Effector memory CD4-positive, alpha-beta T cell (primary cell): Measurements from ENCODE around the gene ATP10A.

Experiments
- DNase-seq, 3 donors: peaks; one replicate each; pipeline ENCODE4 v3.0.0-alpha.2; 2020
- H3K27ac ChIP-seq: 2 replicates; pipeline ENCODE4 v1.7.0; 2013; ENCODE audit warnings: mild to moderate bottlenecking, low read length, moderate library complexity; ENCODE audit not compliant: insufficient read depth, poor library complexity, severe bottlenecking
- H3K27me3 ChIP-seq: replicated peaks from 2 replicates; pipeline ENCODE4 v1.7.0; 2013; ENCODE audit warnings: mild to moderate bottlenecking, low read length; ENCODE audit not compliant: insufficient read depth, control insufficient read depth, poor library complexity, severe bottlenecking
- H3K36me3 ChIP-seq: 2 replicates; pipeline ENCODE4 v1.7.0; 2013; ENCODE audit warnings: mild to moderate bottlenecking, low read length, moderate library complexity; ENCODE audit not compliant: control insufficient read depth, insufficient read depth
- H3K4me1 ChIP-seq: 2 replicates; pipeline ENCODE4 v1.7.0; 2013; ENCODE audit warnings: low read length, mild to moderate bottlenecking; ENCODE audit not compliant: control insufficient read depth, insufficient read depth, poor library complexity, severe bottlenecking
- H3K4me3 ChIP-seq: 2 replicates; pipeline ENCODE4 v1.7.0; 2013; ENCODE audit warnings: low read length, low read depth, mild to moderate bottlenecking; ENCODE audit not compliant: insufficient read depth, poor library complexity, severe bottlenecking
- H3K9me3 ChIP-seq: 2 replicates; pipeline ENCODE4 v1.7.0; 2013; ENCODE audit warnings: mild to moderate bottlenecking, low read length, moderate library complexity; ENCODE audit not compliant: control insufficient read depth

The ATP10A gene

DNA sequence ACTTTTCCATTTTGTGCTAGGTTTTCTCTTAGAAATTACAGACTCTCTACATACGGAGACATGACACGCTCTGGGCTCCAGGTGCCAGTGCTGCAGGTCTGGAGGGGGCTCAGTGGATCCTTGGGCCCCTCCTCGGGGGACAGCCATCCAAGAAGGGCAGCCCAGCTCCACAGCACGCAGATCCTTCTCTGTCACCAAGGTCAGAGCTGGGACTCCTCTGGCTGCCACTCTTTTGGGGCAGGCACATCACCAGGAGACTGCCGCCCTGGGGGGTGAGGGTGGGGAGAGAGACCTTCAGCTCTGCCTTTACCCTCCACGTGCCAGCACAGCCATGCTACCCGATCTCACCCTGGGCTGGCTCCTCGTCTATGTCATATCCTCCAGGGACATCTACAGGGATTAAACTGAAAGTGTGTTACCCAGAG lies 65.6 kb downstream of the ATP10A start:
- Histone ChIP-seq H3K9me3 (no peaks in the 10 kb centered on the region), H3K27me3 (no peaks in the 10 kb centered on the region), H3K27ac (no peak overlapping the region), H3K4me3 (no peak overlapping the region), H3K4me1 (no peaks in the 10 kb centered on the region), H3K36me3 (no peaks in the 10 kb centered on the region)
- DNase-seq: no peak

DNA sequence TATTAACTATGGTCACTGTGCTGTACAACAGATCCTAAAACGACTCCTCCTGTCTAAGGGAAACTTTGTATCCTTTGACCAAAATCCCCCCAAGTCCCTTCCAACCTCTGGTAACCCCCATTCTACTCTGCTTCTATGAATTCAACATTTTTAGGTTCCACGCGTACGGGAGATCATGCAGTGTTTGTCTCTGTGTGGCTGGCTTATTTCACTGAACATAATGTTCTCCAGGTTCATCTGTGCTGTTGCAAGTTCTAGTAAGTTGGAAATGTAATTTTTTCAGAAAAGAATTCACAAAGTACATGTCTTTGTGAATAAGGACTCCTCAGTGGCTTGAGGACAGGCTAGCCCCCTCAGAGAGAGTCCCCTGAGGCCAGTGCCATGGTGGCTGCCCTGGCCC lies 66.1 kb downstream of the ATP10A start:
- H3K27ac ChIP-seq: no peak overlapping the region
- H3K36me3 ChIP-seq: no peaks in the 10 kb centered on the region
- no peaks in the 10 kb centered on the region for H3K27me3 ChIP-seq
- no peaks in the 10 kb centered on the region for H3K4me1 ChIP-seq
- no peak overlapping the region for H3K4me3 ChIP-seq
- no peak for DNase-seq
- no peaks in the 10 kb centered on the region for H3K9me3 ChIP-seq

- Histone ChIP-seq H3K27ac (no peak overlapping the region), H3K27me3 (no peaks in the 10 kb centered on the region), H3K4me1 (no peaks in the 10 kb centered on the region), H3K9me3 (no peaks in the 10 kb centered on the region), H3K36me3 (no peaks in the 10 kb centered on the region), H3K4me3 (no peak overlapping the region)
- DNase-seq: no peak
Measured at GRCh38 chr15:25796395-25796794, 66.7 kb downstream of the ATP10A start.

- no peak for DNase-seq
- no peaks in the 10 kb centered on the region for H3K36me3 ChIP-seq
- no peak overlapping the region for H3K27ac ChIP-seq
- H3K27me3 ChIP-seq: no peaks in the 10 kb centered on the region
- no peaks in the 10 kb centered on the region for H3K4me1 ChIP-seq
- H3K4me3 ChIP-seq: no peak overlapping the region
- no peaks in the 10 kb centered on the region for H3K9me3 ChIP-seq
Measured at GRCh38 chr15:25795712-25796111, 67.4 kb downstream of the ATP10A start.

DNA sequence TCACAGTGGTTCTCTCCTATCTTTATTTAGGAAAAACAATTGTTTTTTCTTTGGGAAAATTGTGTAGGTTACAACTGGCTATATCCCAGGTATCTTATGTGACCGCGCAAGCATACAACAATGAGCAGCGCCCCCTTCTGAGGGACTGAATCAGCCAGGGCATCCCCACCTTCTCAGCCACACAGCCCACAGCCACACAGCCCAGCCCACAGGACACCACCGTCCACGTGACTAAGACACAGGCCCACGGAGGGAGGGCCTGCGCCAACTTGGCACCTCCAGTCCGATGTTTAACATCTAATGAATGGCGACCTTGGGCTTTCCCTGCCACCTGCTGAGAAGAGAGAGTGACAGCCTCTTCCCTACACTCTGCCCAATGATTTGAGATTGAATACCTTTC lies 68.1 kb downstream of the ATP10A start:
- H3K4me1 ChIP-seq: no peaks in the 10 kb centered on the region
- no peaks in the 10 kb centered on the region for H3K36me3 ChIP-seq
- H3K27ac ChIP-seq: no peak overlapping the region
- H3K27me3 ChIP-seq: no peaks in the 10 kb centered on the region
- H3K9me3 ChIP-seq: no peaks in the 10 kb centered on the region
- no peak overlapping the region for H3K4me3 ChIP-seq
- no peak for DNase-seq

DNA sequence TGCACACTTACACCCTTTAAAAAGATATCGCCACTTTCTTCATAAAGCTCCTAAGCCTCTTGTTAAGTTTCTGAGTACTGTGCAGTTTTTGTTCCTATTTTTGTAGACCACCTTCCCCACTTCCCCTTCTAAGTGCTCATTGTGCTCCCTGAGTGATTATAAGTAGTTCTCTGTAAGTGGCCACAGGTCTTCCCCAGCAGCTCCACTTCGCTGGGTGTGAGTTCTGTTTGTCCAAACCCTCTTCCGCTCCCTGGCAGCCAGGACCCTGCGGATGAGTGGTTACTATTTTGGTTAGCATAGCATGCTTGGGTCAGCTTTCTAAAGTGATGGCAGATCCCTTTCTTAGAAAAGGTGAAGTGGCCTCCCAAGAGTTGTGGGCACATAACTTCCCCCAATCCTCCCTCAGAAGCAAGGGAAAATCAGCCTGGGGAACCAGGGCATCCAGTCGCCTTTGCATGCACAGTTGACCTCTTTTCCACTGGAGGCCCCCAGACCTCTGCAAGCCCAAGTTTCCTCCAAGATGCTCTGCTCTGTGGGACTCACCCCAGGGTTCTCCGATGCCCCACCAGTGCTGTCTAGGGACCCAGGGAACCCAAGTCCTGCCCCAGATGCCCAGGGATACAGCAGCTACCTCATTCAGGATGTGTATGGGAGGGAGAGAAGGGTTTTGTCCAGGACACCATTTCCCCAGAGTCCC lies 69.6 kb downstream of the ATP10A start:
- Histone ChIP-seq H3K27ac (no peak overlapping the region), H3K4me1 (no peaks in the 10 kb centered on the region), H3K9me3 (no peaks in the 10 kb centered on the region), H3K36me3 (no peaks in the 10 kb centered on the region), H3K4me3 (no peak overlapping the region), H3K27me3 (no peaks in the 10 kb centered on the region)
- no peak for DNase-seq

DNA sequence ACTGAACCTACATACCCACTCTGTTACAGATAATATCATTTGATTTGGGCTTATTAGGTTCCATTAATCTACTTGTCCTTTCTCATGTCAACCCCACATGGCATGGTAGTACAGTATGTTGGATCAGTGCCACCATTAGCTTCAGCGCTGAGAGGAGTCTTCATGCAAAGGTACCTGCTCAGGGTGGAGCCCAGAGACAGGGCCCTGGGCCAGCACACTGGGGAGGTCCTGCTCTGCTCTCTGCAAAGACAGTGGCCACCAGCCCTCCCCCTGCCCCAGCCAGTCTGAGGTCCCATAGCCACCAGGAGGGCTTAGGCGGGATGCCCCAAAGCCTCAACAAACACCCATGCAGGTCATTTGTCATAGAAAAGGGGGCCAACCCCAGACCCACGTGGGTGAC lies 71.0 kb downstream of the ATP10A start:
- no peaks in the 10 kb centered on the region for H3K4me1 ChIP-seq
- H3K4me3 ChIP-seq: no peak overlapping the region
- no peak overlapping the region for H3K27ac ChIP-seq
- H3K27me3 ChIP-seq: no peaks in the 10 kb centered on the region
- no peak for DNase-seq
- no peaks in the 10 kb centered on the region for H3K36me3 ChIP-seq
- H3K9me3 ChIP-seq: no peaks in the 10 kb centered on the region

DNA sequence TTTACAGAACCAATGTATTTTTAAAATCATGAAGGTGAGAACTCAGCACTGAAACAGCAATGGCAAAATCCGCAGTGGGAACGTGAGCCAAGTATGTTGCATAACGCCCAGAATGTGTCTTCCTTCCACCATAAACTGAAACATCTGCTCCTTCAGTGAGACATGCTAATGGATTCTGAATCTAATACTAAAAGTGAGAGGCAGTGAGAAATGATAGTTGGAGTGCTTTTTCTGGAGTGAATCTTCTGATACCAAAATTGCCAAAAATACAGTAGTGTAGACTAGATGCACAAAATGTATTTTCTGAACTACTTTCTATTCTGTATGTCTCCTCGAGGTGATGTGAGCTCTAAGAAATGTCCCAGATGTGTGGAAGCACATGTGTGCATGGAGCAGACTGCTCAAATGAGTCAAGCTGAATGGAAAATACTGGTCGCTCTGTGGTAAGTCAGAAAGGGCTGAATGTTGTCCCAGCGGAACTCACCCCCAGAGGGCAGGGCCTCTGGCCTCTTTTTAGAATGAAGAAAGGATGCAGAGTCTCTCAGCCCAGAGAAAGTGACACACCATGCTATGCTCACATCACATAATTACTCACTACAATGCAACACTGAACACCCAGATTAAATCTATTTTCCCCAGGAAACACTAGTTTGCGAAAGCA lies 73.0 kb downstream of the ATP10A start:
- Histone ChIP-seq H3K9me3 (no peaks in the 10 kb centered on the region), H3K4me1 (no peaks in the 10 kb centered on the region), H3K36me3 (no peaks in the 10 kb centered on the region), H3K4me3 (no peak overlapping the region), H3K27me3 (no peaks in the 10 kb centered on the region), H3K27ac (no peak overlapping the region)
- no peak for DNase-seq

DNA sequence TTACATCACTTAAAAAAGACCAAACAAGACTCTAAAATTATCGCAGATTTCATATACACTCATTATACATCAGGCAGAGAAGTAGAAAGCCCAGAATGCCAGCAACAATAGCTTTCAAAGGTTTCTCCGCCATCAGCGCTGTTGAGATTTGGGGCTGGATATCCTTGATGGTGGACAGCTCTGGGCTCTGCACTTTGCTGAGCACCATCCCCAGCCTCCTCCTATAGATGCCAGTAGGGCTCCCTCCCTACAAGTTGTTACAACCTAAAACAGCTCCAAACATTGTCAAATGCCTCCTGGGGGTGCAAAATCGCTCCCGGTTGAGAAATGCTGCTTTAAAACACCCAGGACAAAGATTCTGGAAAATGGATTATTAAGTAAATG lies 73.5 kb downstream of the ATP10A start:
- Histone ChIP-seq H3K36me3 (no peaks in the 10 kb centered on the region), H3K9me3 (no peaks in the 10 kb centered on the region), H3K27ac (no peak overlapping the region), H3K4me3 (no peak overlapping the region), H3K4me1 (no peaks in the 10 kb centered on the region), H3K27me3 (no peaks in the 10 kb centered on the region)
- no peak for DNase-seq

GRCh38 chr15:25789211-25789610 lies 73.9 kb downstream of the ATP10A start:
- Histone ChIP-seq H3K9me3 (no peaks in the 10 kb centered on the region), H3K4me1 (no peaks in the 10 kb centered on the region), H3K27me3 (no peaks in the 10 kb centered on the region), H3K4me3 (no peak overlapping the region), H3K27ac (no peak overlapping the region), H3K36me3 (no peaks in the 10 kb centered on the region)
- DNase-seq: no peak
